Measurements from ENCODE around the gene THSD4.
"Not testable (repeated sequence)": the region's sequence is repeated elsewhere in the genome, so short reads cannot be mapped to it uniquely, and the experiment has no call there.

Gene THSD4

GRCh38 chr15:71349736-71350526, 234.7 kb downstream of the THSD4 start:
- DNase-seq (ENCODE audit: low read depth in 2 of 2) = no peak

- DNase-seq (ENCODE audit: low read depth in 2 of 2) = no peak
Measured at GRCh38 chr15:71350622-71351378, 235.5 kb downstream of the THSD4 start.

GRCh38 chr15:71352125-71352524, 236.9 kb downstream of the THSD4 start:
- DNase-seq (ENCODE audit: low read depth in 2 of 2) = no peak

- DNase-seq (ENCODE audit: low read depth in 2 of 2) = no peak
Measured at GRCh38 chr15:71352765-71353164, 237.5 kb downstream of the THSD4 start.

- no peak for DNase-seq (ENCODE audit: low read depth in 2 of 2)
Measured at GRCh38 chr15:71353171-71353570, 237.9 kb downstream of the THSD4 start.

- no peak for DNase-seq (ENCODE audit: low read depth in 2 of 2)
Measured at GRCh38 chr15:71355268-71355667, 240.0 kb downstream of the THSD4 start.

GRCh38 chr15:71357321-71357732, 242.1 kb downstream of the THSD4 start:
- DNase-seq (ENCODE audit: low read depth in 2 of 2) = no peak

GRCh38 chr15:71357967-71358366, 242.7 kb downstream of the THSD4 start:
- no peak for DNase-seq (ENCODE audit: low read depth in 2 of 2)

GRCh38 chr15:71359246-71359645, 244.0 kb downstream of the THSD4 start:
- no peak for DNase-seq (ENCODE audit: low read depth in 2 of 2)

- no peak for DNase-seq (ENCODE audit: low read depth in 2 of 2)
Measured at GRCh38 chr15:71362556-71362955, 247.3 kb downstream of the THSD4 start.

- no peak for DNase-seq (ENCODE audit: low read depth in 2 of 2)
Measured at GRCh38 chr15:71362987-71363968, 248.0 kb downstream of the THSD4 start.

- DNase-seq (ENCODE audit: low read depth in 2 of 2) = no peak
Measured at GRCh38 chr15:71364117-71364584, 248.9 kb downstream of the THSD4 start.

- no peak for DNase-seq (ENCODE audit: low read depth in 2 of 2)
Measured at GRCh38 chr15:71366522-71366921, 251.3 kb downstream of the THSD4 start.

- DNase-seq (ENCODE audit: low read depth in 2 of 2) = no peak
Measured at GRCh38 chr15:71366926-71367325, 251.7 kb downstream of the THSD4 start.

- not testable (repeated sequence) for DNase-seq (ENCODE audit: low read depth in 2 of 2)
Measured at GRCh38 chr15:71367737-71368136, 252.5 kb downstream of the THSD4 start.

- DNase-seq (ENCODE audit: low read depth in 2 of 2) = not testable (repeated sequence)
Measured at GRCh38 chr15:71372769-71373168, 257.5 kb downstream of the THSD4 start.

- no peak for DNase-seq (ENCODE audit: low read depth in 2 of 2)
Measured at GRCh38 chr15:71373917-71374316, 258.6 kb downstream of the THSD4 start.

GRCh38 chr15:71374607-71375352, 259.5 kb downstream of the THSD4 start:
- DNase-seq (ENCODE audit: low read depth in 2 of 2) = no peak

- no peak for DNase-seq (ENCODE audit: low read depth in 2 of 2)
Measured at GRCh38 chr15:71375934-71376333, 260.7 kb downstream of the THSD4 start.

- no peak for DNase-seq (ENCODE audit: low read depth in 2 of 2)
Measured at GRCh38 chr15:71379893-71380292, 264.6 kb downstream of the THSD4 start.

- DNase-seq (ENCODE audit: low read depth in 2 of 2) = no peak
Measured at GRCh38 chr15:71380345-71380744, 265.1 kb downstream of the THSD4 start.
